Iris pigment epithelial cell (primary cell): ENCODE results near the gene EID3.
A peak's percentile ranks its signal among the peaks of the same experiment; 100 is the strongest.
"Not testable (repeated sequence)": the region's sequence is repeated elsewhere in the genome, so short reads cannot be mapped to it uniquely, and the experiment has no call there.

Experiments used
- DNase-seq: peaks from one replicate; pipeline ENCODE4 v3.0.0-alpha.2; 2011; ENCODE audit warnings: low read depth

The EID3 gene

GRCh38 chr12:104303538-104304151, at the start of gene EID3:
Gene EID3, plus strand, starts transcription at chr12:104303739. Its CDS starts 196 bp downstream, at chr12:104303935.
- peak; percentile 82 for DNase-seq

GRCh38 chr12:104257913-104258472, 45.5 kb upstream of the EID3 start:
- DNase-seq = no peak

- no peak for DNase-seq
Measured at GRCh38 chr12:104258476-104259067, 45.0 kb upstream of the EID3 start.

- no peak for DNase-seq
Measured at GRCh38 chr12:104263026-104263425, 40.5 kb upstream of the EID3 start.

DNA sequence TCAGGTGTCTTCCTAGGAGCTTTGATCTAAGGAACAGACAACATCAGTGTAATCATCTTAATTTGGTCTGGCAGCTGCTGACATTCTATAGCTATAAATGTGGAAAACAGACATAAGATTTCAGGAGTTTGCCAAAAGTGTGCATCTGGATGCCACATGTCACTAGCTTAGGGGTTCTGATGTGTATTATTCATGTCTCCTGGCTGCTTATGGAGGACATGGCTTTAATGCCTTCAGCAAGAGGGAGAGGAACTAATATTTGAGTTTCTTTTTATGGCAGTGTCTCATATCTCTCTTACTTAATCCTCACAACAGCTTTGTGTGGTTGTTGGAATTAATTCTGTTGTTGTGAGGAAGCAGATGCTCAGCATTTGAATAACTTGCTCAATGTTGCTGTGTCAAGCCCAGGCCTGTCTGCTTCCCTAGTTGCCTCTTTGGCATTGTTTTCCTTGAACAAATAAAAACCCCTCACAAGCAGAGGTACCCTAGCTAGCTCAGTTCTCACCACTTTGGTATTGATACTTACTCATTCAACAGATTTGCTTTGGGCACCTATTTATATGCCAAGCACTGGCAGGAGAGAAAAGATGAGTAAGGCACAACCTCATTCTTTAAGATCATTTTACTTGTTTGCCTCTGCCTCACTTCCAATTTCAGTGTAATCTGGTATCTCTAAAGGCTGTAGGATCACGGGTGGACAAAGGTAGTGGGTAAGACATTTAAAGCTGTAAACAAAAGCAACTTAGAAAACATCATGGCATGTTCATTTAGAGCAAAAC, 39.8 kb upstream of the EID3 start:
- DNase-seq = peak; percentile 76

DNA sequence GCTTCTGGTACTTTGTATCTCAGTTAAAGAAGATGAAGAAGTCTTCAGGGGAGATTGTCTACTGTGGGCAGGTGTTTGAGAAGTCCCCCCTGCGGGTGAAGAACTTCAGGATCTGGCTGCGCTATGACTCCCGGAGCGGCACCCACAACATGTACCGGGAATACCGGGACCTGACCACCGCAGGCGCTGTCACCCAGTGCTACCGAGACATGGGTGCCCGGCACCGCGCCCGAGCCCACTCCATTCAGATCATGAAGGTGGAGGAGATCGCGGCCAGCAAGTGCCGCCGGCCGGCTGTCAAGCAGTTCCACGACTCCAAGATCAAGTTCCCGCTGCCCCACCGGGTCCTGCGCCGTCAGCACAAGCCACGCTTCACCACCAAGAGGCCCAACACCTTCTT, 38.1 kb upstream of the EID3 start:
- not testable (repeated sequence) for DNase-seq

GRCh38 chr12:104272938-104273337, 30.6 kb upstream of the EID3 start:
- no peak for DNase-seq

DNA sequence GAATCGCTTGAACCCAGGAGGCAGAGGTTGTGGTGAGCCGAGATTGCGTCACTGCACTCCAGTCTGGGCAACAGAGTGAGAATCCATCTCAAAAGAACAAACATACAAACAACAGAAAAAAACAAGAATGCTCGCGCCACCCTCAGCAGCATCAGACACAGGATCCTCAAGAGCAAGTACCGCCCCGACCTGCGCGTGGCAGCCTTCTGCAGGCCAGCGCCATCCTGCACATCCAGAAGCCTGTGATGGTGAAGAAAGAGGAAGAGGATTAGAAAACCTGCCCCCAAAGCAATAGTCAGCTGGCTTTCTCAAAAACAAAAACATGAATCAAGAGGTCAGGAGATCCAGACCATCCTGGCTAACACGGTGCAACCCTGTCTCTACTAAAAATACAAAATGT, 30.0 kb upstream of the EID3 start:
- DNase-seq = no peak

- no peak for DNase-seq
Measured at GRCh38 chr12:104274811-104275210, 28.7 kb upstream of the EID3 start.

DNA sequence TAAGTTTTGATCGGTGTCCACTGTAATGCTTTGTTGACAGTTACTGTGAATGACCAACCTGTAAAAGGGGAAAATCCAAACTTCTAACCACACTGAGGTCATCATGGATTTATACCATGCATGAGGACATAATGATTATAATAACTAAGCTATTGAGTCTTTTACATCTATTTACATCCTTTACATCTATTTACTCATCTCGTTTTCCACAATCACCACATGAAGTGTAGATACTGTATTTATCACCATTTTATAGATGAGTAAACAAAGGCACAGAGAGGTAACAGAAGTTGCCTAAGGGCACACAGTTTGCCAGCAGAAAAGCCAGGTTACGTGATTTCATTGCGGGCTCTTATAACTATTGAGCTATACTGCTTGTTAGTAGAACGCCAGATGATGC, 27.9 kb upstream of the EID3 start:
- no peak for DNase-seq

DNA sequence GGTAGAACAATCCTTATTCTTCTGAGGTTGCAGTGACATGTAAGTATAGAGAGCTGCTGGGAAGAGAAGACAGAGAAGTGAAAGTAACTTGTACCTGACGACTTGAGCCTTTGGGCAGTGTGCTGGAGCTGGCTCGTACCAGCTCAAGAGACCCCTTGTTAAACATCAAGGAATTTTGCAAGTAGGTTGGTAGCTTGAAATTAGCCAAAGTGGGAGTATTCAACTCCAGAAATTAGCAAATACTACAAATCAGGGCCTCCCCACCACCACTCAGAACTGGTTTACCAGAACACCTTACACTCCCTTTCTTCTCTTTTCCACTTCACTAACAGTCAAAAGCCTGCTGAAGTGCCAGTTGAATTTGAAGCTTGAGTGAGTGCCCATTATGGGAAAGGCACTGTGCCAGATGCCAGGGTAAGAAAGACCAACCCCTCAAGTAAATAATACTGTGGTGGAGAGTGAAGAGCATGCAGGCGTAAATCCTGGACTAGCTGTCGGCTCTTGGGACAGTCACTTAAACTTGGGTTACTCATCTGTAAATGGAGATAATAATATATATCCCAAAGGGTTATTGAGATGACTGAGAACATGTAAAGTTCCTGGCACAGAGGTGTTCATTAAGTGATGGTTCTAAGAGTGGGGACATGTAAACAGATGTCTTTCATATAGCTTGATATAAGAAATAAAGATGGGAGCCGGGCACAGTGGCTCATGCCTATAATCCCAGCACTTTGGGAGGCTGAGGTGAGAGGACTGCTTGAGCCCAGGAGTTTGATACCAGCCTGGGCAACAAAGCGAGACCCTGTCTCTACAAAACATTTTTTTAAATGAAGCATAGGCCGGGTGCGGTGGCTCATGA, 27.0 kb upstream of the EID3 start:
- no peak for DNase-seq

GRCh38 chr12:104279164-104279563, 24.4 kb upstream of the EID3 start:
- no peak for DNase-seq

GRCh38 chr12:104280111-104280510, 23.4 kb upstream of the EID3 start:
- no peak for DNase-seq

DNA sequence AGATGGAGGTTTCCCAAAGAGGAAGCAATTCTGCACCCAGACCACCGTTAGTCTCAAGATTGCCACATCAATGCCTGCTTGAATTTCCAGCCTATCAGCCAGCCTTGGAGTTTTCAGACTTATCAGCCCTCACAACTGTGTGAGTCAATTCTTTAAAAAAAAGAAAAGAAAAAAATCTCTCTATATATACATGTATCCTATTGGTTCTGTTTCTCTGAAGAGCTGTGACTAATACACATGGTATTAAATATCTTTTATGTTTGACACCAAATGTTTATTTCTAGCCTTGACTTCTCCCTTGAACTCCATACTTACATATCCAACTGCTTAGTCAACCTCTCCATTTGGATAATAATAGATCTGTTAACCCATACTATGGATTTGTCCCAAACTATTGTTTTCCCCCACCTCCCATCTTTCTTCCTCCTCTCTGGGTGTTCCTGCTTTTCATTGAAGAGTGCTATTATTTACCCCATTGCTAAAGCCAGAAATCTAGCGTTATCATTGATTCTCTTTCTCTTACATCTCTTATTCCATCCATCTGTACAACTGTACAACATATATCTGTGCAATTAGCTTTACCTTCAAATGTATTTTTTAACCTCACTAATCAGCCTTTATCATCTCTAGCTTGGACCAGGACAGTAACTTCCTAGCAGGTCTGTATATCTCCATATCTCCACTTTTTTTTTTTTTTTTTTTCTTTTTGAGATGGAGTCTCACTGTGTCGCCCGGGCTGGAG, 22.7 kb upstream of the EID3 start:
- DNase-seq = peak; percentile 94

GRCh38 chr12:104281636-104282035, 21.9 kb upstream of the EID3 start:
- no peak for DNase-seq

- DNase-seq = peak; percentile 78
Measured at GRCh38 chr12:104282109-104282508, 21.4 kb upstream of the EID3 start.

- peak; percentile 51 for DNase-seq
Measured at GRCh38 chr12:104285740-104286515, 17.6 kb upstream of the EID3 start.

- DNase-seq = peak; percentile 96
Measured at GRCh38 chr12:104286516-104287482, 16.7 kb upstream of the EID3 start.

GRCh38 chr12:104288635-104289274, 14.8 kb upstream of the EID3 start:
- peak; percentile 82 for DNase-seq
